Liver (tissue), 3 donors: ENCODE results near the gene RER1.

ENCODE experiments used
- FOXA1 ChIP-seq: IDR thresholded peaks from 2 replicates; pipeline ENCODE4 v1.6.1; 2016; ENCODE audit warnings: antibody characterized with exemption
- GABPA ChIP-seq, 2 donors: IDR thresholded peaks in 1 of 2; conservative IDR thresholded peaks in 1 of 2; 2 replicates each; pipeline ENCODE4 v1.6.1; 2016; ENCODE audit warnings: antibody characterized with exemption in 2 of 2, mild to moderate bottlenecking in 1 of 2, moderate library complexity in 1 of 2
- HNF4A ChIP-seq, 2 donors: conservative IDR thresholded peaks; 2 replicates each; pipeline ENCODE4 v1.6.1; 2016; ENCODE audit warnings: antibody characterized with exemption in 2 of 2, mild to moderate bottlenecking in 2 of 2
- HNF4G ChIP-seq: IDR thresholded peaks from 2 replicates; pipeline ENCODE4 v1.6.1; 2016; ENCODE audit warnings: antibody characterized with exemption
- JUND ChIP-seq, 2 donors: IDR thresholded peaks; 2 replicates each; pipeline ENCODE4 v1.6.1; 2016; ENCODE audit warnings: antibody characterized with exemption in 2 of 2
- SP1 ChIP-seq: IDR thresholded peaks from 2 replicates; pipeline ENCODE4 v1.6.1; 2018; ENCODE audit warnings: antibody characterized with exemption, mild to moderate bottlenecking
- TAF1 ChIP-seq: conservative IDR thresholded peaks from 2 replicates; pipeline ENCODE4 v1.6.1; 2016; ENCODE audit warnings: antibody characterized with exemption, mild to moderate bottlenecking
- YY1 ChIP-seq: IDR thresholded peaks from 2 replicates; pipeline ENCODE4 v1.6.1; 2016; ENCODE audit warnings: antibody characterized with exemption, mild to moderate bottlenecking
- TF ChIP-seq, protein P1 (sequence below): fragments of 150-350 bp; IDR thresholded peaks from 2 replicates; pipeline ENCODE4 v1.5.1; 2017; ENCODE audit warnings: improper control_type of control experiment, low read depth, low read length; ENCODE audit not compliant: missing input control
- TF ChIP-seq, protein P2 (sequence below): IDR thresholded peaks from 2 replicates; pipeline ENCODE4 v1.6.1; 2016; ENCODE audit warnings: antibody characterized with exemption, mild to moderate bottlenecking
- TF ChIP-seq, protein P3 (sequence below): IDR thresholded peaks from 2 replicates; pipeline ENCODE4 v1.6.1; 2016; ENCODE audit warnings: antibody characterized with exemption
- donor health status: healthy.
- donor health status: healthy.

DNA sequence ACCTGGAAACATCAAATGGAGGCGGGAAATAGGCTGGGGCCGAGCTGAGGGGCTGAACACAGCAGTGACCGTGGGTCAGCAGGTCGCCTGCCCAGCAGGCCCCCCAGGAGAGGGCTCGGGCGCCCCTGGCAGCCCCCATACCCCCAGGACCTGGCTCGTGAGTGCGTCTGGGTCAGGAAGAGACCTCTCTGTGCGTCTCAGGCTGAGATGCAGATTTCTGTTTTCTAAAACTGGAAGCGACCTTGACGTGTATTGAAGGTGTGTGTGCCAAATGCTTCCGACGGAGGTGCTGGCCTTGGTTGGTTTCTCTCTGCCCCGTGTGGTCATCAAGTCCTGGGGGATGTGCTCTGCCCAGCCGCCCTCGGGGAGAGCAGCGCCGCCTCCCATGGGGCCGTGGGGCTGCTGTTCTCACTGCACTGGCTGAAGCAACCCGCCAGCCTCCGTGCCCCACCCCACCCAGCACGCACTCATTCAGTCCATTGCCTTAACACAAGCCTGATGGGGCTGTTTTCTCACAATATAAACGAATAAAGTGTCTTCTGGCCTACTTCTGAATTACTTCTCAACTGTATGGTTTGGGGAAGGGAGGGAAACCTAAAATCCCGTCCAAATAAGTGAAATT lies 13.4 kb downstream of the RER1 start:
- TF ChIP-seq GABPA (IDR thresholded peaks at IDR 0.05 in 1 of 2, conservative IDR thresholded peaks at IDR 0.05 in 1 of 2) (no peak), YY1 (no peak), FOXA1 (no peak), JUND (IDR thresholded peaks at IDR 0.05) (no peak), HNF4G (no peak), SP1 (no peak), HNF4A (conservative IDR thresholded peaks at IDR 0.05) (no peak), TAF1 (no peak)
- TF ChIP-seq, protein P1, sequence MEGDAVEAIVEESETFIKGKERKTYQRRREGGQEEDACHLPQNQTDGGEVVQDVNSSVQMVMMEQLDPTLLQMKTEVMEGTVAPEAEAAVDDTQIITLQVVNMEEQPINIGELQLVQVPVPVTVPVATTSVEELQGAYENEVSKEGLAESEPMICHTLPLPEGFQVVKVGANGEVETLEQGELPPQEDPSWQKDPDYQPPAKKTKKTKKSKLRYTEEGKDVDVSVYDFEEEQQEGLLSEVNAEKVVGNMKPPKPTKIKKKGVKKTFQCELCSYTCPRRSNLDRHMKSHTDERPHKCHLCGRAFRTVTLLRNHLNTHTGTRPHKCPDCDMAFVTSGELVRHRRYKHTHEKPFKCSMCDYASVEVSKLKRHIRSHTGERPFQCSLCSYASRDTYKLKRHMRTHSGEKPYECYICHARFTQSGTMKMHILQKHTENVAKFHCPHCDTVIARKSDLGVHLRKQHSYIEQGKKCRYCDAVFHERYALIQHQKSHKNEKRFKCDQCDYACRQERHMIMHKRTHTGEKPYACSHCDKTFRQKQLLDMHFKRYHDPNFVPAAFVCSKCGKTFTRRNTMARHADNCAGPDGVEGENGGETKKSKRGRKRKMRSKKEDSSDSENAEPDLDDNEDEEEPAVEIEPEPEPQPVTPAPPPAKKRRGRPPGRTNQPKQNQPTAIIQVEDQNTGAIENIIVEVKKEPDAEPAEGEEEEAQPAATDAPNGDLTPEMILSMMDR, result no peak
- TF ChIP-seq, protein P2, sequence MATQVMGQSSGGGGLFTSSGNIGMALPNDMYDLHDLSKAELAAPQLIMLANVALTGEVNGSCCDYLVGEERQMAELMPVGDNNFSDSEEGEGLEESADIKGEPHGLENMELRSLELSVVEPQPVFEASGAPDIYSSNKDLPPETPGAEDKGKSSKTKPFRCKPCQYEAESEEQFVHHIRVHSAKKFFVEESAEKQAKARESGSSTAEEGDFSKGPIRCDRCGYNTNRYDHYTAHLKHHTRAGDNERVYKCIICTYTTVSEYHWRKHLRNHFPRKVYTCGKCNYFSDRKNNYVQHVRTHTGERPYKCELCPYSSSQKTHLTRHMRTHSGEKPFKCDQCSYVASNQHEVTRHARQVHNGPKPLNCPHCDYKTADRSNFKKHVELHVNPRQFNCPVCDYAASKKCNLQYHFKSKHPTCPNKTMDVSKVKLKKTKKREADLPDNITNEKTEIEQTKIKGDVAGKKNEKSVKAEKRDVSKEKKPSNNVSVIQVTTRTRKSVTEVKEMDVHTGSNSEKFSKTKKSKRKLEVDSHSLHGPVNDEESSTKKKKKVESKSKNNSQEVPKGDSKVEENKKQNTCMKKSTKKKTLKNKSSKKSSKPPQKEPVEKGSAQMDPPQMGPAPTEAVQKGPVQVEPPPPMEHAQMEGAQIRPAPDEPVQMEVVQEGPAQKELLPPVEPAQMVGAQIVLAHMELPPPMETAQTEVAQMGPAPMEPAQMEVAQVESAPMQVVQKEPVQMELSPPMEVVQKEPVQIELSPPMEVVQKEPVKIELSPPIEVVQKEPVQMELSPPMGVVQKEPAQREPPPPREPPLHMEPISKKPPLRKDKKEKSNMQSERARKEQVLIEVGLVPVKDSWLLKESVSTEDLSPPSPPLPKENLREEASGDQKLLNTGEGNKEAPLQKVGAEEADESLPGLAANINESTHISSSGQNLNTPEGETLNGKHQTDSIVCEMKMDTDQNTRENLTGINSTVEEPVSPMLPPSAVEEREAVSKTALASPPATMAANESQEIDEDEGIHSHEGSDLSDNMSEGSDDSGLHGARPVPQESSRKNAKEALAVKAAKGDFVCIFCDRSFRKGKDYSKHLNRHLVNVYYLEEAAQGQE, result no peak
- TF ChIP-seq, protein P3, sequence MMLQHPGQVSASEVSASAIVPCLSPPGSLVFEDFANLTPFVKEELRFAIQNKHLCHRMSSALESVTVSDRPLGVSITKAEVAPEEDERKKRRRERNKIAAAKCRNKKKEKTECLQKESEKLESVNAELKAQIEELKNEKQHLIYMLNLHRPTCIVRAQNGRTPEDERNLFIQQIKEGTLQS, result no peak
